ENCODE results near the gene IYD.

The IYD gene

GRCh38 chr6:150336299-150336698 is 32.5 kb upstream of the IYD start:
- no peak for TF ChIP-seq CTCF (IDR thresholded peaks at IDR 0.05; ENCODE audit: borderline replicate concordance, insufficient read depth, low read depth, low read length)
- no peak overlapping the region for H3K4me3 ChIP-seq (ENCODE audit: low read depth, low read length)

- TF ChIP-seq CTCF (IDR thresholded peaks at IDR 0.05; ENCODE audit: borderline replicate concordance, insufficient read depth, low read depth, low read length), result no peak
- no peak overlapping the region for H3K4me3 ChIP-seq (ENCODE audit: low read depth, low read length)
Observed at GRCh38 chr6:150336708-150337107, 32.1 kb upstream of the IYD start.

GRCh38 chr6:150342126-150342525 is 26.7 kb upstream of the IYD start:
- TF ChIP-seq CTCF (IDR thresholded peaks at IDR 0.05; ENCODE audit: borderline replicate concordance, insufficient read depth, low read depth, low read length), result no peak
- no peak overlapping the region for H3K4me3 ChIP-seq (ENCODE audit: low read depth, low read length)

- H3K4me3 ChIP-seq (ENCODE audit: low read depth, low read length), result no peak overlapping the region
- TF ChIP-seq CTCF (IDR thresholded peaks at IDR 0.05; ENCODE audit: borderline replicate concordance, insufficient read depth, low read depth, low read length), result no peak
Observed at GRCh38 chr6:150343434-150343833, 25.4 kb upstream of the IYD start.

GRCh38 chr6:150345781-150346180 is 23.0 kb upstream of the IYD start:
- TF ChIP-seq CTCF (IDR thresholded peaks at IDR 0.05; ENCODE audit: borderline replicate concordance, insufficient read depth, low read depth, low read length), result no peak

GRCh38 chr6:150346346-150346745 is 22.5 kb upstream of the IYD start:
- TF ChIP-seq CTCF (IDR thresholded peaks at IDR 0.05; ENCODE audit: borderline replicate concordance, insufficient read depth, low read depth, low read length), result no peak
- H3K4me3 ChIP-seq (ENCODE audit: low read depth, low read length), result no peak overlapping the region

More at GRCh38 chr6:150345781-150346180, 23.0 kb upstream of the IYD start:
- H3K4me3 ChIP-seq (ENCODE audit: low read depth, low read length), result no peak overlapping the region

- no peak overlapping the region for H3K4me3 ChIP-seq (ENCODE audit: low read depth, low read length)
- TF ChIP-seq CTCF (IDR thresholded peaks at IDR 0.05; ENCODE audit: borderline replicate concordance, insufficient read depth, low read depth, low read length), result no peak
Observed at GRCh38 chr6:150347845-150348244, 21.0 kb upstream of the IYD start.
